ENCODE data around the gene AKAP6. TPM values are rescaled to one million over a fixed set of nuclear protein-coding genes. Genes with fewer than 3 reads are reported as not detected.

AKAP6 gene
- total and polyA plus RNA-seq, 2 experiments from 2014 or later = 0.38 to 0.42 TPM

DNA sequence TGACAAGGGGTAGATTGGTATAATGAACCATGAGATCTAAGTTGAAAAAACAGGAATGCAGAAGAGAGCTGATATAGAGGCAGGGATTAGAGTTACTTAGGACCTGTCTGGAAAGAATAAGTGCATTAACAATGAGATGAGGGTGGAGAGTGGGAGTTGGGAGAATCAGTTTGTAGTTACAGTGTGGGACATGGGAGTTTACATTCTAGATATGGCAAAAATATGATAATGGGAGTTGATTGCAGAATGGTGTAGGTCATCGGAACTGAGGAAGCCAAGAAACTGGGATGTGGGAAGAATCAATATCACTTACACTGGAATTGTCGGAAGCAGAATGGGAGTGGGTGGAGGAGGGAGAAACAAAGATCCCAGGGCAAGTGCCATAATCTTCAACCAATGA lies 308.5 kb downstream of the AKAP6 start (continued):
- TF ChIP-seq, protein P1, sequence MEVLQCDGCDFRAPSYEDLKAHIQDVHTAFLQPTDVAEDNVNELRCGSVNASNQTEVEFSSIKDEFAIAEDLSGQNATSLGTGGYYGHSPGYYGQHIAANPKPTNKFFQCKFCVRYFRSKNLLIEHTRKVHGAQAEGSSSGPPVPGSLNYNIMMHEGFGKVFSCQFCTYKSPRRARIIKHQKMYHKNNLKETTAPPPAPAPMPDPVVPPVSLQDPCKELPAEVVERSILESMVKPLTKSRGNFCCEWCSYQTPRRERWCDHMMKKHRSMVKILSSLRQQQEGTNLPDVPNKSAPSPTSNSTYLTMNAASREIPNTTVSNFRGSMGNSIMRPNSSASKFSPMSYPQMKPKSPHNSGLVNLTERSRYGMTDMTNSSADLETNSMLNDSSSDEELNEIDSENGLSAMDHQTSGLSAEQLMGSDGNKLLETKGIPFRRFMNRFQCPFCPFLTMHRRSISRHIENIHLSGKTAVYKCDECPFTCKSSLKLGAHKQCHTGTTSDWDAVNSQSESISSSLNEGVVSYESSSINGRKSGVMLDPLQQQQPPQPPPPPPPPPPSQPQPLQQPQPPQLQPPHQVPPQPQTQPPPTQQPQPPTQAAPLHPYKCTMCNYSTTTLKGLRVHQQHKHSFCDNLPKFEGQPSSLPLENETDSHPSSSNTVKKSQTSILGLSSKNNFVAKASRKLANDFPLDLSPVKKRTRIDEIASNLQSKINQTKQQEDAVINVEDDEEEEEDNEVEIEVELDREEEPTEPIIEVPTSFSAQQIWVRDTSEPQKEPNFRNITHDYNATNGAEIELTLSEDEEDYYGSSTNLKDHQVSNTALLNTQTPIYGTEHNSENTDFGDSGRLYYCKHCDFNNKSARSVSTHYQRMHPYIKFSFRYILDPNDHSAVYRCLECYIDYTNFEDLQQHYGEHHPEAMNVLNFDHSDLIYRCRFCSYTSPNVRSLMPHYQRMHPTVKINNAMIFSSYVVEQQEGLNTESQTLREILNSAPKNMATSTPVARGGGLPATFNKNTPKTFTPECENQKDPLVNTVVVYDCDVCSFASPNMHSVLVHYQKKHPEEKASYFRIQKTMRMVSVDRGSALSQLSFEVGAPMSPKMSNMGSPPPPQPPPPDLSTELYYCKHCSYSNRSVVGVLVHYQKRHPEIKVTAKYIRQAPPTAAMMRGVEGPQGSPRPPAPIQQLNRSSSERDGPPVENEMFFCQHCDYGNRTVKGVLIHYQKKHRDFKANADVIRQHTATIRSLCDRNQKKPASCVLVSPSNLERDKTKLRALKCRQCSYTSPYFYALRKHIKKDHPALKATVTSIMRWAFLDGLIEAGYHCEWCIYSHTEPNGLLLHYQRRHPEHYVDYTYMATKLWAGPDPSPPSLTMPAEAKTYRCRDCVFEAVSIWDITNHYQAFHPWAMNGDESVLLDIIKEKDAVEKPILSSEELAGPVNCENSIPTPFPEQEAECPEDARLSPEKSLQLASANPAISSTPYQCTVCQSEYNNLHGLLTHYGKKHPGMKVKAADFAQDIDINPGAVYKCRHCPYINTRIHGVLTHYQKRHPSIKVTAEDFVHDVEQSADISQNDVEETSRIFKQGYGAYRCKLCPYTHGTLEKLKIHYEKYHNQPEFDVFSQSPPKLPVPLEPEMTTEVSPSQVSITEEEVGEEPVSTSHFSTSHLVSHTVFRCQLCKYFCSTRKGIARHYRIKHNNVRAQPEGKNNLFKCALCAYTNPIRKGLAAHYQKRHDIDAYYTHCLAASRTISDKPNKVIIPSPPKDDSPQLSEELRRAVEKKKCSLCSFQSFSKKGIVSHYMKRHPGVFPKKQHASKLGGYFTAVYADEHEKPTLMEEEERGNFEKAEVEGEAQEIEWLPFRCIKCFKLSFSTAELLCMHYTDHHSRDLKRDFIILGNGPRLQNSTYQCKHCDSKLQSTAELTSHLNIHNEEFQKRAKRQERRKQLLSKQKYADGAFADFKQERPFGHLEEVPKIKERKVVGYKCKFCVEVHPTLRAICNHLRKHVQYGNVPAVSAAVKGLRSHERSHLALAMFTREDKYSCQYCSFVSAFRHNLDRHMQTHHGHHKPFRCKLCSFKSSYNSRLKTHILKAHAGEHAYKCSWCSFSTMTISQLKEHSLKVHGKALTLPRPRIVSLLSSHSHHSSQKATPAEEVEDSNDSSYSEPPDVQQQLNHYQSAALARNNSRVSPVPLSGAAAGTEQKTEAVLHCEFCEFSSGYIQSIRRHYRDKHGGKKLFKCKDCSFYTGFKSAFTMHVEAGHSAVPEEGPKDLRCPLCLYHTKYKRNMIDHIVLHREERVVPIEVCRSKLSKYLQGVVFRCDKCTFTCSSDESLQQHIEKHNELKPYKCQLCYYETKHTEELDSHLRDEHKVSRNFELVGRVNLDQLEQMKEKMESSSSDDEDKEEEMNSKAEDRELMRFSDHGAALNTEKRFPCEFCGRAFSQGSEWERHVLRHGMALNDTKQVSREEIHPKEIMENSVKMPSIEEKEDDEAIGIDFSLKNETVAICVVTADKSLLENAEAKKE (CRISPR knock-in tag; IDR thresholded peaks at IDR 0.05) = no peak
- no peak for TF ChIP-seq CREB1 (CRISPR knock-in tag; IDR thresholded peaks at IDR 0.05; ENCODE audit: low read depth)
- TF ChIP-seq, protein P2, sequence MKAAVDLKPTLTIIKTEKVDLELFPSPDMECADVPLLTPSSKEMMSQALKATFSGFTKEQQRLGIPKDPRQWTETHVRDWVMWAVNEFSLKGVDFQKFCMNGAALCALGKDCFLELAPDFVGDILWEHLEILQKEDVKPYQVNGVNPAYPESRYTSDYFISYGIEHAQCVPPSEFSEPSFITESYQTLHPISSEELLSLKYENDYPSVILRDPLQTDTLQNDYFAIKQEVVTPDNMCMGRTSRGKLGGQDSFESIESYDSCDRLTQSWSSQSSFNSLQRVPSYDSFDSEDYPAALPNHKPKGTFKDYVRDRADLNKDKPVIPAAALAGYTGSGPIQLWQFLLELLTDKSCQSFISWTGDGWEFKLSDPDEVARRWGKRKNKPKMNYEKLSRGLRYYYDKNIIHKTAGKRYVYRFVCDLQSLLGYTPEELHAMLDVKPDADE (IDR thresholded peaks at IDR 0.05) = no peak

DNA sequence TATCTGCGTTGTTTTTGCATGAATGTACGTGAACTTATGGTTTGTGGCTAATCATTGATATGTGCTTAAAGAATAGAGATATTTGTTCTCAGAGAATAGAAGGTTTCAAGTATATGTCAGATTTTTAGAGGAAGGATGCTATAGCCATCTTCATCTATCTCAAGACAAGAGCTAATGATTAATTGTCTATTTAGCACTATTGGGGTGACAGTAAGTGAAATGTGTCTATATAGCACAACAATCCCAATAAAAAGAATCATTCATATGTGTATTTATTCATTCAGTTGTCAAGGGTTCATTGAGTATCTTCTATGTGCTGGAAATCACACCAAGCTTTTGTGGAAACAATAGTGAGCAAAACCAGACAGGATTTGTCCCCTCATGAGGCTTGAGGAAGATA lies 310.1 kb downstream of the AKAP6 start:
- H3K4me1 Mint-ChIP-seq = no peaks in the 10 kb centered on the region
- no peak overlapping the region for H3K4me3 Mint-ChIP-seq
- Histone ChIP-seq H4K20me1 (replicated peaks; ENCODE audit: insufficient read depth) (no peaks in the 10 kb centered on the region), H3K4me1 (ENCODE audit: insufficient read depth) (no peaks in the 10 kb centered on the region), H3K27me3 (ENCODE audit: insufficient read depth) (no peaks in the 10 kb centered on the region), H3K9me2 (ENCODE audit: insufficient read depth) (no peaks in the 10 kb centered on the region), H3K36me3 (ENCODE audit: insufficient read depth) (no peaks in the 10 kb centered on the region), H2AFZ (no peak overlapping the region), H3K4me3 (no peak overlapping the region), H3F3A (replicated peaks; ENCODE audit: low read depth) (no peaks in the 10 kb centered on the region), H3K79me2 (replicated peaks; ENCODE audit: insufficient read depth) (no peaks in the 10 kb centered on the region), H3K4me2 (no peak overlapping the region), H3K27ac (ENCODE audit: low read depth) (no peak overlapping the region)
- no peak overlapping the region for H3K27ac Mint-ChIP-seq
- H3K9me3 Mint-ChIP-seq = no peaks in the 10 kb centered on the region
- DNase-seq (ENCODE audit: low spot score) (no peak), ATAC-seq (no peak)
- H3K27me3 Mint-ChIP-seq (ENCODE audit: insufficient read depth, low read depth, poor library complexity) = peaks cover 2% of the 10 kb centered on the region
- no peaks in the 10 kb centered on the region for H3K36me3 Mint-ChIP-seq (ENCODE audit: low read depth)
- TF ChIP-seq JUNB (IDR thresholded peaks at IDR 0.05; ENCODE audit: unreplicated experiment) (no peak), POLR2AphosphoS5 (IDR thresholded peaks at IDR 0.05; ENCODE audit: low read depth) (no peak), STAT1 (IDR thresholded peaks at IDR 0.05; ENCODE audit: unreplicated experiment) (no peak), EZH2 (IDR thresholded peaks at IDR 0.05; ENCODE audit: low read depth, unreplicated experiment) (no peak), CREB1 (CRISPR knock-in tag; IDR thresholded peaks at IDR 0.05; ENCODE audit: low read depth) (no peak), ZNF114 (CRISPR knock-in tag; IDR thresholded peaks at IDR 0.05) (no peak)
- TF ChIP-seq, protein P3, sequence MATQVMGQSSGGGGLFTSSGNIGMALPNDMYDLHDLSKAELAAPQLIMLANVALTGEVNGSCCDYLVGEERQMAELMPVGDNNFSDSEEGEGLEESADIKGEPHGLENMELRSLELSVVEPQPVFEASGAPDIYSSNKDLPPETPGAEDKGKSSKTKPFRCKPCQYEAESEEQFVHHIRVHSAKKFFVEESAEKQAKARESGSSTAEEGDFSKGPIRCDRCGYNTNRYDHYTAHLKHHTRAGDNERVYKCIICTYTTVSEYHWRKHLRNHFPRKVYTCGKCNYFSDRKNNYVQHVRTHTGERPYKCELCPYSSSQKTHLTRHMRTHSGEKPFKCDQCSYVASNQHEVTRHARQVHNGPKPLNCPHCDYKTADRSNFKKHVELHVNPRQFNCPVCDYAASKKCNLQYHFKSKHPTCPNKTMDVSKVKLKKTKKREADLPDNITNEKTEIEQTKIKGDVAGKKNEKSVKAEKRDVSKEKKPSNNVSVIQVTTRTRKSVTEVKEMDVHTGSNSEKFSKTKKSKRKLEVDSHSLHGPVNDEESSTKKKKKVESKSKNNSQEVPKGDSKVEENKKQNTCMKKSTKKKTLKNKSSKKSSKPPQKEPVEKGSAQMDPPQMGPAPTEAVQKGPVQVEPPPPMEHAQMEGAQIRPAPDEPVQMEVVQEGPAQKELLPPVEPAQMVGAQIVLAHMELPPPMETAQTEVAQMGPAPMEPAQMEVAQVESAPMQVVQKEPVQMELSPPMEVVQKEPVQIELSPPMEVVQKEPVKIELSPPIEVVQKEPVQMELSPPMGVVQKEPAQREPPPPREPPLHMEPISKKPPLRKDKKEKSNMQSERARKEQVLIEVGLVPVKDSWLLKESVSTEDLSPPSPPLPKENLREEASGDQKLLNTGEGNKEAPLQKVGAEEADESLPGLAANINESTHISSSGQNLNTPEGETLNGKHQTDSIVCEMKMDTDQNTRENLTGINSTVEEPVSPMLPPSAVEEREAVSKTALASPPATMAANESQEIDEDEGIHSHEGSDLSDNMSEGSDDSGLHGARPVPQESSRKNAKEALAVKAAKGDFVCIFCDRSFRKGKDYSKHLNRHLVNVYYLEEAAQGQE (IDR thresholded peaks at IDR 0.05; ENCODE audit: unreplicated experiment) = no peak
- TF ChIP-seq, protein P4, sequence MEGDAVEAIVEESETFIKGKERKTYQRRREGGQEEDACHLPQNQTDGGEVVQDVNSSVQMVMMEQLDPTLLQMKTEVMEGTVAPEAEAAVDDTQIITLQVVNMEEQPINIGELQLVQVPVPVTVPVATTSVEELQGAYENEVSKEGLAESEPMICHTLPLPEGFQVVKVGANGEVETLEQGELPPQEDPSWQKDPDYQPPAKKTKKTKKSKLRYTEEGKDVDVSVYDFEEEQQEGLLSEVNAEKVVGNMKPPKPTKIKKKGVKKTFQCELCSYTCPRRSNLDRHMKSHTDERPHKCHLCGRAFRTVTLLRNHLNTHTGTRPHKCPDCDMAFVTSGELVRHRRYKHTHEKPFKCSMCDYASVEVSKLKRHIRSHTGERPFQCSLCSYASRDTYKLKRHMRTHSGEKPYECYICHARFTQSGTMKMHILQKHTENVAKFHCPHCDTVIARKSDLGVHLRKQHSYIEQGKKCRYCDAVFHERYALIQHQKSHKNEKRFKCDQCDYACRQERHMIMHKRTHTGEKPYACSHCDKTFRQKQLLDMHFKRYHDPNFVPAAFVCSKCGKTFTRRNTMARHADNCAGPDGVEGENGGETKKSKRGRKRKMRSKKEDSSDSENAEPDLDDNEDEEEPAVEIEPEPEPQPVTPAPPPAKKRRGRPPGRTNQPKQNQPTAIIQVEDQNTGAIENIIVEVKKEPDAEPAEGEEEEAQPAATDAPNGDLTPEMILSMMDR (conservative IDR thresholded peaks at IDR 0.05; ENCODE audit: low read depth in 2 of 2) = no peak
- TF ChIP-seq, protein P2 (IDR thresholded peaks at IDR 0.05) = no peak

Measured in GM23338 (cell line).